ENCODE measurements around the gene MIPEP.
"Not testable (repeated sequence)": the region's sequence is repeated elsewhere in the genome, so short reads cannot be mapped to it uniquely, and the experiment has no call there.

MIPEP gene

GRCh38 chr13:23888658-23889614 lies at the start of gene MIPEP:
Gene MIPEP, minus strand, starts transcription at chr13:23889400. Its CDS starts 80 bp downstream, at chr13:23889320.
- DNase-seq, result peak; percentile 91

GRCh38 chr13:23934520-23934919 lies 45.3 kb upstream of the MIPEP start:
- no peak for DNase-seq

GRCh38 chr13:23928985-23929384 lies 39.8 kb upstream of the MIPEP start:
- DNase-seq, result peak; percentile 27

- no peak for DNase-seq
Measured at GRCh38 chr13:23923031-23923430, 33.8 kb upstream of the MIPEP start.

DNA sequence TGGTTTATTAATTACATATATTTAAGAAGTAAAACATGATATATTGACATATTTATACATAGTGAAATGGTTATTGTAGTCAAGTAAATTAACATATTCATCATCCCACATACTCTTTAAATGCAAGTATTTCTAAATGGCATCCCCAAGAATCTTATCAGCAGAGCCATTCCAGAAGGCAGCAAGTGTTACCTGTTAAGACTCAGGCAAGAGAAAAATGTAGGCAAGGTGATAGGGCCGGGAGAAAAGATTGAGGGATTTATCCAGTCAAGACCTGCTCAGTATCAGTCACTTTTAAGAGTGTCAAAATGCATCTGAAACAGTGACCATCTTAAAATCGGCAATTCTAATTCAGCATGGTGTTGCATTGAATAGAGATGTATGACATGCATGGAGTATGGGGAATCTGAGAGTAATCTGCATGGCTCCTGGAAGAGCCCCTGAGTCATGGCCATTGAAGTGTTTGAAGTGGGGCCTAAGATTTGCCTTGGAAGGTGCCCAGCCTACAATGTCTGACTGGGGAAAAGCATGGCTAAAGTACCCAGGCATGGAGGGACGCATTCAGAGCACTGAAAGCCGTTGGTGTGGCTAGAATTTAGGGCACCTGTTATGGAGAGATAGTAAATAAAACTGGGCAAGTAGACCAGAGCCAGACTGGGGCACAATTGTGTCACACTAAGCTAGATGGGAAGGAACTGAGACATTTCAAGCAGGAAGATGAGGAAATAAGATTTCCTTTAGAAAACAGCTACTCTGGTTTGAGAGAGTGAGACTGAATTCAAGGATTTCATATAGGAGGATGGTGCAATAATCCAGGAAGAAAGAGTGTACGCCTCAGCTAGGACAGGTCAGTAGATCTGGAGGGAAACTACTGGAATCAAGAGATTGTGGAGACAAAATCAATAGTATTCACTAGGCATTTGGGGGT lies 33.1 kb upstream of the MIPEP start:
- DNase-seq, result no peak

DNA sequence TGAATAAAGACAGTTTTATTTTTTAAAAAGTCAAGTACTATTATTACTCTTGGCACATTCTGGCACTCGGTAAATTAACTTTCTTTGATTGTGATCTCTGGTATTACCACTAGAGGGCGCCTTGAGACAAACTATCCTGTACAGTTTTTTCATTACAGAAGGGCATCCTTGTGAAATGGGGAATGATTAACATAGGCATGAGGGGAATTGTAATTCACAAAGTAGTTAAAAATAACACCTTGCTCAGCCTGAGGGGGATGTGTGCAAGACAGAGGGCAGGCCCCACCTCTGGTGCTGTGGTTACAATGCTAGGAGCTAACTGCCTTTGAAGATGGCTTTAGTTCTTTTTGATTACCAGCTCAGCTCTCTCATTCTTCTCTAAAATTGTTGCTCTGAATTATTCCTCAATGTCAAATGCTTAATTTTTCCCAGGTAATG lies 32.3 kb upstream of the MIPEP start:
- peak; percentile 83 for DNase-seq

DNA sequence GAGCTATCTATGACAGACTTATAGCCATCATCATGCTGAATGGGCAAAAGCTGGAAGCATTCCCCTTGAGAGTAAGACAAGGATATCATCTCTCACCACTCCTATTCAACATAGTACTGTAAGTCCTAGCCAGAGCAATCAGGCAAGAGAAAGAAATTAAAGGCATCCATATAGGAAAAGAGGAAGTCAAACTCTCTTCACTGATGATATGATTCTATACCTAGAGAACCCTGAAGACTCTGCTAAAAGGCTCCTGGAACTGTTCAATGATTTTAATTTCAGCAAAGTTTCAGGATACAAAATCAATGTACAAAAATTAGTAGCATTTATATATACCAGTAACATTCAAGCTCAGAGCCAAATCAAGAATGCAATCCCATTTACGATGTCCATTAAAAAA lies 29.8 kb upstream of the MIPEP start:
- DNase-seq, result no peak

DNA sequence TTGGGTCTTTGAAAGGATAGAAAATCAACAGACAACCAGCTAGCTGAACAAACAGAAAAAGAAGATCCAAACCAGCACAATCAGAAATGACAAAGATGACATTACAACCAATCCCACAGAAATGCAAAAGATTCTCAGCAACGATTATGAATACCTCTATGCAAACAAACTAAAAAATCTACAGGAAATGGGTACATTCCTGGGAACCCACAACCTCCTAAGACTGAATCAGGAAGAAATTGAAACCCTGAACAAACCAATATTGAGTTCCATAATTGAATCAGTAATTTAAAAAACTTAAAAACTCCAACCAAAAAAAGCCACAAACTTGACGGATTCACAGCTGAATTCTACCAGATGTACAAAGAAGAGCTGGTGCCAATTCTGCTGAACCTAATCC lies 29.0 kb upstream of the MIPEP start:
- DNase-seq, result no peak

- no peak for DNase-seq
Measured at GRCh38 chr13:23915308-23915707, 26.1 kb upstream of the MIPEP start.

DNA sequence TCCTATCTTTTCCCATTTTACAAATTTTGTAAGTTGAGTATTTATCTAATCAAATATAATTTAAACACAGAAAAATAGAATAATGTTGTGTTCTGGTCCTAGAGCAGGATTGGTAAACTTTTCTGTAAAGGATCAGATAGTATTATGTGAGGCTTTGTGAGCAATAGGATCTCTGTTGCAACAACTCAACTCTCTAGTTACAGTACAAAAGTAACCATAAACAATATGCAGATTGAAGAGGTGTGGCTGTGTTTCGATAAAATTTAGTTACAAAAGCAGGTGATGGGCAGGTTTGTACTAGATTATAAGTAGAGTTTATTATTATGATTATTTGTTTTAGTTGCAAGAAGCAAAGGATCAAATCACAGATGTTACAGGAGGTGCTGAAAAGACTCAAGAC lies 23.3 kb upstream of the MIPEP start:
- no peak for DNase-seq

DNA sequence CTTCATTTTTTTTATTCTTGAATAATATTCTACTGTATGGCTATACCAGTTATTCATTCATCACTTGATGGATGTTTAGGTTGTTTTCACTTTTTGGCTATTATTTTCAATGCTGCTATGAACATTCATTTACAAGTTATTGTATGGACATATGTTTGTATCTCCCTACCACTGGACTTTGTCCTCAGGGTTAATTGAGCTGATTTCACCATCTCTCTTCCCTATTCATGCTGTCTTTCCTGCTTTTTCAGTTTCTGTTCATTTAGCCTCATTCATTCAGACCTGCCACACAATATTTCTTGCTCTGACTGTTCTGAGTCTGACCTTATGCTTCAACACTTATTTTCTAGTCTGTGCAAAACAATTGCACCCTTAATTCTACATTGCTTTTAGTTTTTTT lies 20.4 kb upstream of the MIPEP start:
- DNase-seq, result no peak

DNA sequence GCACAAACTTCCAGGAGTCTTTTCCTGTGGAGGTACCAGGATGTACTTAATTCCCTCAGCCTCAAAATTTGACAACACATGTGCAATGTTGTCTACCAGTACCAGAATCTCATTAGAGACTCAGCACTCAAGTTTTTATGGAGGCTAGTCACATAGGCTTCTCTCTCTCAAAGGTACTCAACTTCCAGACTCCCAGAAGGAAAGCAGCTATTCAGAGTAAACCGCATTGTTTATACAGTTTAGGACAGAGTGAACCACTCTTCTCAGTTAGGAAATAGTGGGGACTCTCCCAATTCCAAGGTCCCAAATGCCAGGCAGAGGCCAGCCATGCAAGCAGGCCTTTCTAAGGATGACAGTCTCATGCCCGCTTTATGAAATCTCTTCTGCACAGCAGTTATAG lies 16.6 kb upstream of the MIPEP start:
- DNase-seq, result no peak

DNA sequence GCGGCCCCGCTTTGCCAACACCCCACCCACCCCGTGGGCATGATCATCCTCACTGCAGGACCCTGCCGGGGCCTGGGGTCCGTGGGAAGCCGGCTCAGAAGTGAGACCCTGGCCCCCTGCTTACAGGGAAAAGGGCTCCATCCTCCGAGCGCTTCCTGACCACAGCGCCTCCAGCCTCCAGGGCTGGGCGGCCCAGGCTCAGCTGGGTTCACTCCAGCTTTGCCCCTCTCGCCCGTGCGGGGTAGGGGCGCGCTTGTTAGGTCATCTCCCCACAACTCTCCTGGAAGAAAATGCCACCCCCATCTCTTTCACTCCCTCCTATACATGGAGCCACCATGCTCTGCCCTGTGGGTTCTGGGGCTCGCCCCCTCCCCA lies 14.7 kb upstream of the MIPEP start:
- DNase-seq, result no peak

GRCh38 chr13:23902975-23903905 lies 14.0 kb upstream of the MIPEP start:
- DNase-seq, result no peak

DNA sequence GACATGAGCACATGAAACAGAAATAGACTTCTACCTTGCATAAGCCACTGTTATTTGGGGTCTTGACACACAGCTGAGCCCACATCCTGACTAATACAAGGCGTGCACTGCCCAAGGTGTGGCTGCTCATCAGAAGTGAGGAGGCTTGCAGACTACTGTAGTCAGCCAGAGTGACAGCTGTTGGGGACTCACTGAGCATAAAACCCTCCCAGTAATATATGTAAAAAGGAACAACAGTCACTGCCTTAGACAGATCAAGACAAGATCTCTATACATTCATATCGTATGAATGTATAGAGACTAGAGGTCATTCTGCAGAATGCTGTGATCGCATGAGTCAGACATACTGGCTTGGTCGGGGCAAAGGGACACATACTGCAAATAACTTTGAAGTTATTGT lies 12.2 kb upstream of the MIPEP start:
- DNase-seq, result no peak

DNA sequence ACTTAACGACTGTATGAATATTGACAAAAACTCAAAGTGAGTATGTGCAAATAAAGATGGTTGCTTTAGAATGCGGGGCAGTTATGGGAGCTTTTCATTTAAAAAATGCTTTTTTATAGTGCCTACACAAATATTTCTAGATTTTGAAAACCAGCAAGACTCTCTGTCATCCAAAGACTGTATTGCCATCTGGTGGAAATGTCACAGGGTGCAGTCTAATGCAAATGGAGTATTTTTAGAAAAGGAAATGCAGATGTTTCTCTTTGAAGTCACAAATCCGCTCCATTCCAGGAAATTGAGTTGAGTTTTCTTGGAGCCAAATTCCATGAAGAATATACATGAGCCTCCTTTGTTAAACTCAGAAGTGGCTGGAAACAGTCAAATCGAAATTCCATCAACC lies 10.4 kb upstream of the MIPEP start:
- peak; percentile 13 for DNase-seq

DNA sequence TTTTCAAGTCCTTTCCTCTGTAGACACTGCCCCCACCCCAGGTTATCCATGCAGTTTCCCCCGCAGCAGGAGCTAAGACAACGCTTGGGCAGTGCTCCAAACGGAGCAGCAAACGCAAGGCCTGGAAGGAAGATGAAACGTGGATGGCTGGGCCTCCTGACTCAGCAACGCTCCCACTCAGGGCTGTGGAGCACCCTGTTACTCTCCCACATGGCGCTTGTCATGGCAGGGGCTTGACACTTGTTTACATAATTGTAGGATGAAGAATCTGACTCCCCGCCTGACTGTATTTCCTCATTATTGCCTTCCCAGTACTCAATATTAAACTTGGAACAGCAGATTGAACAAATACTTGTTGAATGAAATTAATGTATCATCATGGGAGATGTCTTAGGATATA lies 8.9 kb upstream of the MIPEP start:
- DNase-seq, result no peak

- not testable (repeated sequence) for DNase-seq
Measured at GRCh38 chr13:23897452-23897919, 8.3 kb upstream of the MIPEP start, which contains the start of gene C1QTNF9B. Gene C1QTNF9B, minus strand, starts transcription at chr13:23897502.

DNA sequence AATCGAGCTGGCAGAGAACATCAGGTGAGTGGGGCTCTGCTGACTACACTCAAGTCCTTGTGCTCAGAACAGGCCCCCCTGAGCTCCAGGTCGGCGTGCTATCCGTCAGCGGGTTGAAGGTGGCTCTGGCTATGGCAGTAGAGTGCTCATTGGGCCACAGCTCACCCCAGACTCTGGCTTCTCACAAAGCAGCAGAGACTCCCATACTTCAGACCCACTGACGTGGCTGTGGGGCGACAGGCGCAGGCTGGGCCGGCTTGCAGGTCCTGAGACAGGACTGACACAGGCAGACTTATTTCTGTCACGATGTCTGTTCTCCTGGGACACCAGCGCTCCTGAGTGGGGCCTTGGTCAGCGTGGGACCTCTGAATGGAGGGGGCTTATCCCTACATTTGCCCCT lies 5.5 kb upstream of the MIPEP start:
- DNase-seq, result not testable (repeated sequence)

GRCh38 chr13:23893791-23894190 lies 4.6 kb upstream of the MIPEP start:
- DNase-seq, result not testable (repeated sequence)

- DNase-seq, result no peak
Measured at GRCh38 chr13:23889615-23890607, 711 bp upstream of the MIPEP start.

Data from kidney glomerular epithelial cell (primary cell).